Endothelial cell of umbilical vein (primary cell): ENCODE results near the gene LSM5. TPM values are rescaled to one million over a fixed set of nuclear protein-coding genes. Genes with fewer than 3 reads are reported as not detected.

ENCODE experiments used
- BruUV-seq: library from RNA; stranded (reverse); fragments of 400-500 nt; replicated peaks from 2 replicates; lab custom pipeline; 2021; lab: Mats Ljungman, UMichigan
- CTCF ChIA-PET: fragments of 300-600, 350-600 bp; sonication (Branson Sonifier 250); formaldehyde crosslinking; loops from one replicate; lab custom pipeline; 2021; ENCODE audit warnings: antibody characterized with exemption, inconsistent platforms; lab: Charles Lee
- POLR2A ChIA-PET: fragments of 300-600, 350-600 bp; sonication (Branson Sonifier 250); formaldehyde crosslinking; loops from one replicate; lab custom pipeline; 2021; ENCODE audit warnings: antibody characterized with exemption, inconsistent platforms; lab: Charles Lee
- DNase-seq: peaks from one replicate; pipeline ENCODE4 v3.0.0-alpha.2; 2011; ENCODE audit warnings: low read depth, low spot score
- FAIRE-seq: peaks from 2 replicates; lab custom pipeline; 2011; peaks lifted over from hg19 to GRCh38; lab: Jason Lieb, UNC
- H2AFZ ChIP-seq: 2 replicates; pipeline ENCODE4 v1.6.0; 2012; ENCODE audit warnings: low read depth, low read length, control low read depth, inconsistent platforms
- H3K27ac ChIP-seq: 2 replicates; pipeline ENCODE4 v1.5.1; 2011; ENCODE audit warnings: low read depth, mild to moderate bottlenecking, control low read depth, low read length, moderate library complexity; ENCODE audit not compliant: insufficient read depth
- H3K27me3 ChIP-seq, 2 experiments: 2 replicates each; pipeline versions ENCODE4 v1.6.0 to v1.6.1; 2011; ENCODE audit warnings: low read length in 2 of 2, mixed read lengths in 1 of 2; ENCODE audit not compliant: control insufficient read depth in 2 of 2, insufficient read depth in 2 of 2
- H3K36me3 ChIP-seq, 2 experiments: 2 replicates in 1 of 2; 3 replicates in 1 of 2; pipeline ENCODE4 v1.5.1; 2011; ENCODE audit warnings: low read length in 2 of 2, mild to moderate bottlenecking in 1 of 2, moderate library complexity in 1 of 2; ENCODE audit not compliant: control insufficient read depth in 2 of 2, insufficient read depth in 2 of 2; ENCODE audit errors: extremely low read depth in 1 of 2
- H3K4me1 ChIP-seq: 3 replicates; pipeline ENCODE4 v1.5.1; 2011; ENCODE audit warnings: mild to moderate bottlenecking, low read length; ENCODE audit not compliant: control insufficient read depth, insufficient read depth; ENCODE audit errors: extremely low read depth
- H3K4me2 ChIP-seq: 2 replicates; pipeline ENCODE4 v1.6.1; 2011; ENCODE audit warnings: low read length, control low read depth, mixed read lengths; ENCODE audit not compliant: insufficient read depth
- H3K4me3 ChIP-seq, 3 experiments: fragments of 200-600 bp in 1 of 3; sonication (generic), shearing (Covaris generic) in 1 of 3; replicated peaks in 1 of 3; 2 replicates each; pipeline ENCODE4 v1.5.1; 2011 to 2016; ENCODE audit warnings: control low read depth in 3 of 3, low read length in 3 of 3, mild to moderate bottlenecking in 2 of 3, inconsistent platforms in 1 of 3, low read depth in 1 of 3, moderate library complexity in 1 of 3; ENCODE audit not compliant: insufficient read depth in 1 of 3
- H3K79me2 ChIP-seq: 2 replicates; pipeline ENCODE4 v1.6.0; 2012; ENCODE audit warnings: low read length, inconsistent platforms; ENCODE audit not compliant: control insufficient read depth, insufficient read depth
- H3K9ac ChIP-seq: replicated peaks from 2 replicates; pipeline ENCODE3; 2011; ENCODE audit warnings: low read length, control low read depth; ENCODE audit not compliant: insufficient read depth; ENCODE audit errors: extremely low read depth
- H3K9me1 ChIP-seq: replicated peaks from 3 replicates; pipeline ENCODE4 v1.6.0; 2011; ENCODE audit warnings: mild to moderate bottlenecking, low read length; ENCODE audit not compliant: control insufficient read depth, insufficient read depth; ENCODE audit errors: extremely low read depth
- H3K9me3 ChIP-seq: replicated peaks from 2 replicates; pipeline ENCODE4 v1.5.1; 2012; ENCODE audit warnings: low read length, inconsistent platforms; ENCODE audit not compliant: control insufficient read depth, insufficient read depth
- H4K20me1 ChIP-seq: replicated peaks from 2 replicates; pipeline ENCODE3; 2011; ENCODE audit warnings: mild to moderate bottlenecking, low read length; ENCODE audit not compliant: control insufficient read depth, insufficient read depth; ENCODE audit errors: extremely low read depth
- EZH2 ChIP-seq: IDR thresholded peaks from 2 replicates; pipeline ENCODE4 v1.6.1; 2012; ENCODE audit warnings: borderline replicate concordance, low read depth, mild to moderate bottlenecking, moderate library complexity, low read length, inconsistent platforms; ENCODE audit not compliant: severe bottlenecking
- FOS ChIP-seq: IDR thresholded peaks from 2 replicates; pipeline ENCODE4 v1.6.1; 2011; ENCODE audit warnings: mild to moderate bottlenecking, low read length, moderate library complexity, borderline replicate concordance; ENCODE audit not compliant: insufficient read depth
- GATA2 ChIP-seq: IDR thresholded peaks from 2 replicates; pipeline ENCODE4 v1.7.0; 2011; ENCODE audit warnings: low read depth, mild to moderate bottlenecking, moderate library complexity, mixed read lengths, low read length; ENCODE audit not compliant: insufficient read length, insufficient read depth
- JUN ChIP-seq: IDR thresholded peaks from 2 replicates; pipeline ENCODE4 v1.6.1; 2011; ENCODE audit warnings: borderline replicate concordance, low read depth; ENCODE audit not compliant: insufficient read length, insufficient read depth
- MYC ChIP-seq: IDR thresholded peaks from one replicate; pipeline ENCODE4 v1.6.1; 2011; ENCODE audit warnings: mild to moderate bottlenecking, low read depth, low read length
- POLR2A ChIP-seq: IDR thresholded peaks from 2 replicates; pipeline ENCODE4 v1.6.1; 2012; ENCODE audit warnings: low read depth, mild to moderate bottlenecking, control low read depth, low read length
- POLR2AphosphoS5 ChIP-seq: IDR thresholded peaks from 2 replicates; pipeline ENCODE4 v1.6.1; 2012; ENCODE audit warnings: low read depth, mild to moderate bottlenecking, control low read depth, low read length, moderate library complexity; ENCODE audit not compliant: insufficient read depth
- dilution Hi-C: fragments of 300-500 bp; cut with MboI; formaldehyde crosslinking; loops from one replicate; pipeline ENCODE4 v1.15.0; 2019; ENCODE audit warnings: low sequenced_read_pairs; ENCODE audit not compliant: extremely low pct_ligation_motif_present
- intact Hi-C: fragments of 100-400 bp; cut with micrococcal nuclease; formaldehyde crosslinking; loops from one replicate; pipeline ENCODE4 v1.10.0; 2022
- polyA plus RNA-seq, 4 experiments: library from polyadenylated mRNA; depleted of rRNA in 3 of 4; stranded (reverse) in 3 of 4; unstranded in 1 of 4; fragments of >200 nt; gene quantifications; 2 replicates each; pipeline versions ENCODE4 v1.2.1 to v1.2.3, GENCODE V29; 2011 to 2012; ENCODE audit warnings: missing spikeins in 1 of 4
- total RNA-seq: library from RNA; stranded (reverse); gene quantifications from 2 replicates; pipeline ENCODE4 v1.2.3, GENCODE V29; 2021
- TF ChIP-seq, protein P1 (sequence below), 2 donors: IDR thresholded peaks; 1 replicate in 1 of 2; 2 replicates in 1 of 2; pipeline ENCODE4 v1.5.1; 2011; ENCODE audit warnings: low read length in 2 of 2, mild to moderate bottlenecking in 2 of 2, moderate library complexity in 2 of 2, control low read depth in 1 of 2, inconsistent platforms in 1 of 2, low read depth in 1 of 2; ENCODE audit not compliant: insufficient read depth in 1 of 2; ENCODE audit errors: extremely low read depth in 1 of 2
- TF ChIP-seq, protein P2 (sequence below): IDR thresholded peaks from 2 replicates; pipeline ENCODE4 v1.6.1; 2011; ENCODE audit not compliant: insufficient read depth, insufficient read length

The LSM5 gene
- total and polyA plus RNA-seq, 2 donors (not counting 3 experiments of a cell fraction or from before 2014, with no cell fraction given), result 36.3 to 68.1 TPM

DNA sequence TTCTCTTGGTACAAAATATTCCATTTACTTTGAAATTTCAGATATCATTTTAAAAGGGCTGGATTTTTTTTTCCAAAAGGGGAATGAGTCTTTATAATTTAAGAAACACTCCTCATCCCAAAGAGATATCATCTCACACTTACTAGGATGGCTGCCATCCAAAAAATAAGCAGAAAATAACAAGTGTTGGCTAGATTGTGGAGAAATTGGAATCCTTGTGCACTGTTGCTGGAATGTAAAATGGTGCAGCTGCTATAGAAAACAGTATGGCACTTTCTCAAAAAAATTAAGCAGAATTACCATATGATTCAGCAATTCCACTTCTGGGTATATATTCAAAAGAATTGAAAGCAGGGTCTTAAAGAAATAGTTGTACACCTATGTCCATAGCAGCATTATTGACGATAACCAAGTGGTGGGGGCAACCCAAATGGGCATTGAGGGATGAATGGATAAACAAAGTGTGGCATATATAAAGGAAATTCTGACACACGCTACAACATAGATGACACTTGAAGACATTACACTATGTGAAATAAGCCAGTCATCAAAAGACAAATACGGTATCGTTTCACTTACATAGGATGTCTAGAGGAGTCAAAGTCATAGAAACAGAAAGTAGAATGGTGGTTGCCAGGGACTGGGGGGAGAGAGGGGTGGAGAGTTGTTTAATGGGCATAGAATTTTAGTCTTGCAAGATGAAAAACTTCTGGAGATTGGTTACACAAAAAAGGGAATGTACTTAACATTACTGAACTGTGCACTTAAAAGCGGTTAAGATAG is 53.8 kb downstream of the LSM5 start:
- Histone ChIP-seq H3K27ac (no peak overlapping the region), H3K4me3 (no peak overlapping the region), H3K36me3 (no peaks in the 10 kb centered on the region), H3K9me3 (no peaks in the 10 kb centered on the region), H3K9ac (no peak overlapping the region), H3K9me1 (no peaks in the 10 kb centered on the region), H4K20me1 (no peaks in the 10 kb centered on the region), H3K27me3 (no peaks in the 10 kb centered on the region), H3K4me2 (no peak overlapping the region), H3K79me2 (no peaks in the 10 kb centered on the region), H3K4me1 (no peaks in the 10 kb centered on the region), H2AFZ (no peak overlapping the region)
- CTCF ChIA-PET, result no interaction called here
- FAIRE-seq, result no peak
- DNase-seq, result no peak
- POLR2A ChIA-PET, result no interaction called here
- intact Hi-C loops (no loop called here), dilution Hi-C loops (no loop called here)
- no TSS peak for BruUV-seq
- TF ChIP-seq EZH2, result no peak
- TF ChIP-seq GATA2, result no peak
- TF ChIP-seq, protein P1, sequence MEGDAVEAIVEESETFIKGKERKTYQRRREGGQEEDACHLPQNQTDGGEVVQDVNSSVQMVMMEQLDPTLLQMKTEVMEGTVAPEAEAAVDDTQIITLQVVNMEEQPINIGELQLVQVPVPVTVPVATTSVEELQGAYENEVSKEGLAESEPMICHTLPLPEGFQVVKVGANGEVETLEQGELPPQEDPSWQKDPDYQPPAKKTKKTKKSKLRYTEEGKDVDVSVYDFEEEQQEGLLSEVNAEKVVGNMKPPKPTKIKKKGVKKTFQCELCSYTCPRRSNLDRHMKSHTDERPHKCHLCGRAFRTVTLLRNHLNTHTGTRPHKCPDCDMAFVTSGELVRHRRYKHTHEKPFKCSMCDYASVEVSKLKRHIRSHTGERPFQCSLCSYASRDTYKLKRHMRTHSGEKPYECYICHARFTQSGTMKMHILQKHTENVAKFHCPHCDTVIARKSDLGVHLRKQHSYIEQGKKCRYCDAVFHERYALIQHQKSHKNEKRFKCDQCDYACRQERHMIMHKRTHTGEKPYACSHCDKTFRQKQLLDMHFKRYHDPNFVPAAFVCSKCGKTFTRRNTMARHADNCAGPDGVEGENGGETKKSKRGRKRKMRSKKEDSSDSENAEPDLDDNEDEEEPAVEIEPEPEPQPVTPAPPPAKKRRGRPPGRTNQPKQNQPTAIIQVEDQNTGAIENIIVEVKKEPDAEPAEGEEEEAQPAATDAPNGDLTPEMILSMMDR (IDR thresholded peaks at IDR 0.05; ENCODE audit: extremely low read depth in 1 of 2, insufficient read depth in 1 of 2, low read depth in 1 of 2, low read length in 2 of 2), result no peak
- TF ChIP-seq FOS, result no peak
- no peak for TF ChIP-seq MYC
- no peak for TF ChIP-seq POLR2A
- TF ChIP-seq JUN, result no peak
- no peak for TF ChIP-seq POLR2AphosphoS5
- TF ChIP-seq, protein P2, sequence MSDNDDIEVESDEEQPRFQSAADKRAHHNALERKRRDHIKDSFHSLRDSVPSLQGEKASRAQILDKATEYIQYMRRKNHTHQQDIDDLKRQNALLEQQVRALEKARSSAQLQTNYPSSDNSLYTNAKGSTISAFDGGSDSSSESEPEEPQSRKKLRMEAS, result no peak

Other genes starting within 250 kb of the LSM5 start
- gene AVL9, start 5.1 kb upstream of the LSM5 start, total RNA-seq, result 42.5 and 44.1 TPM in 2 replicates
- gene AVL9, start 5.1 kb upstream of the LSM5 start, polyA plus RNA-seq, result 12.7 and 13.6 TPM in 2 replicates